Body of pancreas (tissue), 4 donors: ENCODE measurements around the gene WDR53. TPM values are rescaled to one million over a fixed set of nuclear protein-coding genes. Genes with fewer than 3 reads are reported as not detected.
A peak's percentile ranks its signal among the peaks of the same experiment; 100 is the strongest.

Experiments used
- ATAC-seq: fragments of 150-250 bp; one replicate; pipeline ENCODE4 v1.9.1; 2016
- DNase-seq, 4 donors: peaks; one replicate each; pipeline ENCODE4 v3.0.0-alpha.2; 2019
- H3K27ac ChIP-seq, 4 donors: fragments of 200-600 bp; sonication (generic); 1 replicate in 3 of 4; 2 replicates in 1 of 4; pipeline versions ENCODE4 v1.5.1 to v1.6.1; 2016 to 2019; ENCODE audit warnings: mild to moderate bottlenecking in 1 of 4, mixed read lengths in 1 of 4, moderate library complexity in 1 of 4
- H3K27me3 ChIP-seq, 2 donors: fragments of 200-600 bp; sonication (generic); one replicate each; pipeline ENCODE4 v1.6.0; 2016; ENCODE audit warnings: mild to moderate bottlenecking in 1 of 2
- H3K36me3 ChIP-seq, 2 donors: fragments of 200-600 bp; sonication (generic); replicated peaks in 1 of 2; 2 replicates each; pipeline ENCODE4 v1.5.1; 2016; ENCODE audit warnings: low read depth in 2 of 2; ENCODE audit not compliant: insufficient read depth in 1 of 2
- H3K4me1 ChIP-seq: fragments of 200-600 bp; sonication (generic); one replicate; pipeline ENCODE4 v1.6.0; 2016
- H3K4me3 ChIP-seq, 2 donors: fragments of 200-600 bp; sonication (generic); 1 replicate in 1 of 2; 2 replicates in 1 of 2; pipeline ENCODE4 v1.5.1; 2016 to 2019
- H3K9me3 ChIP-seq, 3 donors: fragments of 200-600 bp; sonication (generic); 1 replicate in 2 of 3; 2 replicates in 1 of 3; pipeline ENCODE4 v1.5.1; 2016
- CTCF ChIP-seq, 7 experiments: fragments of 450-650 bp in 4 of 7; fragments of 200-600 bp in 3 of 7; sonication (generic) in 3 of 7; IDR thresholded peaks; one replicate each; pipeline ENCODE4 v1.5.1; 2016 to 2019; ENCODE audit warnings: antibody characterized with exemption in 7 of 7
- POLR2A ChIP-seq, 3 donors: fragments of 450-650 bp; IDR thresholded peaks; one replicate each; pipeline ENCODE4 v1.6.1; 2016; ENCODE audit warnings: antibody characterized with exemption in 3 of 3, mild to moderate bottlenecking in 2 of 3
- WGBS, 2 donors: methylation state at CpG; one replicate each; pipeline ENCODE4 v1.1.5; 2017; 5-methylcytosine and 5-hydroxymethylcytosine counted together
- intact Hi-C: fragments of 100-400 bp; cut with DNase I; formaldehyde crosslinking; loops from one replicate; pipeline ENCODE4 v1.15.1; 2023
- total RNA-seq, 2 donors: library from RNA; depleted of rRNA; stranded (reverse); fragments of >200 nt; gene quantifications; one replicate each; pipeline ENCODE4 v1.1.0, GENCODE V29; 2016

The WDR53 gene
- total RNA-seq, 2 donors from 2014 or later = 0.66 to 4.2 TPM

- no peaks in the 10 kb centered on the region for H3K27me3 ChIP-seq
- H3K9me3 ChIP-seq = no peaks in the 10 kb centered on the region
- H3K36me3 ChIP-seq = no peaks in the 10 kb centered on the region
- 10 to 16% methylated on average over 3 to 5 of the region's 5 CpGs for WGBS, 2 donors
- no peak overlapping the region for H3K4me3 ChIP-seq
- H3K4me1 ChIP-seq = no peaks in the 10 kb centered on the region
- DNase-seq (peak; percentile 85 to 93 (median 90)), ATAC-seq (peak; percentile 90)
- TF ChIP-seq CTCF (IDR thresholded peaks at IDR 0.05) (peak; percentile 65 to 78 (median 74)), POLR2A (IDR thresholded peaks at IDR 0.05) (no peak)
- intact Hi-C loops = loop anchor here (5.0 kb wide), 1 partner anchor 78 kb away; no protein-coding TSS in a partner anchor
- H3K27ac ChIP-seq = no peak overlapping the region
Observed at GRCh38 chr3:196609343-196609775, 41.0 kb upstream of the WDR53 start.

GRCh38 chr3:196608693-196609092 lies 40.3 kb upstream of the WDR53 start:
- no peak for DNase-seq
- no peak for ATAC-seq
- TF ChIP-seq POLR2A (IDR thresholded peaks at IDR 0.05) (no peak), CTCF (IDR thresholded peaks at IDR 0.05) (no peak)
- H3K27ac ChIP-seq = no peak overlapping the region
- H3K9me3 ChIP-seq = no peaks in the 10 kb centered on the region
- intact Hi-C loops = loop anchor here (5.0 kb wide), 1 partner anchor 79 kb away; no protein-coding TSS in a partner anchor
- H3K4me3 ChIP-seq = no peak overlapping the region
- 85 to 91% methylated on average over 2 of the region's 2 CpGs for WGBS, 2 donors
- H3K36me3 ChIP-seq = no peaks in the 10 kb centered on the region
- H3K27me3 ChIP-seq = no peaks in the 10 kb centered on the region
- H3K4me1 ChIP-seq = no peaks in the 10 kb centered on the region

DNA sequence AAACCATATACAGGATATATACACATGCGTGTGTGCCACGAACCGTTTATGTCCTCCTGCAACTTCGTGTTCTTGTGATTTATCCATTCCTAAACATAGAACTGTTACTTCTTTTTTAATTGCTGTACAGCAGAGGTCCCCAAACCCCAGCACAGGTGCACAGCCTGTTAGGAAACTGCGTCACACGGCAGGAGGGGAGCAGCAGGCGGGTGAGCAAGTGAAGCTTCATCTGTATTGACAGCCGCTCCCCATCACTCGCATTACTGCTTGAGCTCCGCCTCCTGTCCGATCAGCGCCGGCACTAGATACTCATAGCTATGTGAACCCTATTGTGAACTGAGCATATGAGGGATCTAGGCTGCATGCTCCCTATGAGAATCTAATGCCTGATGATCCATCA lies 36.2 kb upstream of the WDR53 start:
- intact Hi-C loops = no loop called here
- no peak for TF ChIP-seq POLR2A (IDR thresholded peaks at IDR 0.05)
- TF ChIP-seq CTCF (IDR thresholded peaks at IDR 0.05) = no peak
- H3K36me3 ChIP-seq = no peaks in the 10 kb centered on the region
- no peaks in the 10 kb centered on the region for H3K27me3 ChIP-seq
- H3K4me3 ChIP-seq = no peak overlapping the region
- DNase-seq (no peak), ATAC-seq (no peak)
- no peaks in the 10 kb centered on the region for H3K9me3 ChIP-seq
- H3K4me1 ChIP-seq = no peaks in the 10 kb centered on the region
- WGBS, 2 donors = 58 to 63% methylated on average over 13 of the region's 13 CpGs
- H3K27ac ChIP-seq = no peak overlapping the region

DNA sequence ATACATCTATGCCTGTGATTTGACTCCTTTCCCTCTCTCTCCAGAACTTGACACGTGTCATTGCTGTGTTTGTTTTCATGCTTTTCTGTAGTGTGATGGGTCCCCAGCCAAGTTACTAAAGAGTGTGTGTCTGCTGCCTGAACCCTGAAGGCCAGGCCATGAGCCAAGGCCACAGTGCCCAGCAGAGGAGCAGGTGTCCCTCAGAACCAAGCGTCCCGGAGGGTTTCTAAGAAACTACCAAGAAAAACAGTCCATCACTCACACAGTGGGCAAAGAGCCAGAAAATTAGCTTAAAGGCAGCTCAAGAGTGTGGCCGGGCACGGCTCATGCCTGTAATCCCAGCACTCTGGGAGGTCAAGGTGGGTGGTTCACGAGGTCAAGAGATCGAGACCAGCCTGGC lies 35.3 kb upstream of the WDR53 start:
- TF ChIP-seq CTCF (IDR thresholded peaks at IDR 0.05) = no peak
- TF ChIP-seq POLR2A (IDR thresholded peaks at IDR 0.05) = no peak
- 22 to 38% methylated on average over 7 of the region's 7 CpGs for WGBS, 2 donors
- no peaks in the 10 kb centered on the region for H3K4me1 ChIP-seq
- DNase-seq (no peak), ATAC-seq (no peak)
- H3K27ac ChIP-seq = no peak overlapping the region
- H3K36me3 ChIP-seq = no peaks in the 10 kb centered on the region
- intact Hi-C loops = no loop called here
- no peaks in the 10 kb centered on the region for H3K9me3 ChIP-seq
- no peak overlapping the region for H3K4me3 ChIP-seq
- no peaks in the 10 kb centered on the region for H3K27me3 ChIP-seq

DNA sequence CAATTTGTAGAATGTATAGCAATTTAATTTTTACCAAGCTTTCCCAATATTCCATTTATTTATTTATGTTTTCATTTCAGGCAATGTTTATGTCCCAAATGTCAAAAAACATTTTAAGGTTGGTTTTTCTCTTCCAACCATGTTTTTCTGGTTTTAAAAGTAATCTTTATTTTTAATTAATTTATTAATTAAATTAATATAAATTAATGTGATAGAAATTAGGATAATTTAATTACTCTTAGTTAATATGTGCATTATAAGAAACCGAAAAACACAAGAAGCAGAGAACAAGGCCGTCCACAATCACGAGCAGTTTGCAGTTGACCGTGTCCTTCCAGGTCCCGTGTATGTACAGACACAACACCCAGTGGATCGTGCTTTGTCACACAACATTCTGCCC lies 34.3 kb upstream of the WDR53 start:
- DNase-seq = no peak
- Histone ChIP-seq H3K27ac (no peak overlapping the region), H3K36me3 (no peaks in the 10 kb centered on the region), H3K9me3 (no peaks in the 10 kb centered on the region), H3K4me3 (no peak overlapping the region), H3K4me1 (no peaks in the 10 kb centered on the region), H3K27me3 (no peaks in the 10 kb centered on the region)
- 82% methylated on average over 6 of the region's 6 CpGs for WGBS, 2 donors
- intact Hi-C loops = no loop called here
- no peak for ATAC-seq
- no peak for TF ChIP-seq CTCF (IDR thresholded peaks at IDR 0.05)
